Trophoblast cell (in vitro differentiated cells and primary cell): ENCODE results near the gene PLD2.

ENCODE experiments used
- DNase-seq, 2 donors: peaks; one replicate each; pipeline ENCODE4 v3.0.0-alpha.2; 2016
- H2AFZ ChIP-seq: 2 replicates; pipeline ENCODE4 v1.6.1; 2013; ENCODE audit warnings: low read length, moderate library complexity, mild to moderate bottlenecking; ENCODE audit not compliant: insufficient read depth, poor library complexity
- H2AK5ac ChIP-seq: 2 replicates; pipeline ENCODE4 v1.6.1; 2013; ENCODE audit warnings: mild to moderate bottlenecking, low read length
- H2BK120ac ChIP-seq: 2 replicates; pipeline ENCODE4 v1.6.1; 2013; ENCODE audit warnings: low read length, mild to moderate bottlenecking, moderate library complexity; ENCODE audit not compliant: insufficient read depth, poor library complexity
- H2BK12ac ChIP-seq: 2 replicates; pipeline ENCODE4 v1.6.1; 2013; ENCODE audit warnings: mild to moderate bottlenecking, low read length, moderate library complexity
- H2BK5ac ChIP-seq: 2 replicates; pipeline ENCODE4 v1.6.1; 2013; ENCODE audit warnings: low read length, low read depth, moderate library complexity, mild to moderate bottlenecking; ENCODE audit not compliant: poor library complexity
- H3K14ac ChIP-seq: 2 replicates; pipeline ENCODE4 v1.6.1; 2013; ENCODE audit warnings: mild to moderate bottlenecking, low read length
- H3K18ac ChIP-seq: 2 replicates; pipeline ENCODE4 v1.6.1; 2013; ENCODE audit warnings: mild to moderate bottlenecking, low read length
- H3K23ac ChIP-seq: 2 replicates; pipeline ENCODE4 v1.6.1; 2013; ENCODE audit warnings: low read length
- H3K27ac ChIP-seq: 2 replicates; pipeline ENCODE4 v1.5.1; 2013; ENCODE audit warnings: low read depth, mild to moderate bottlenecking, inconsistent platforms, low read length, moderate library complexity
- H3K27me3 ChIP-seq: 2 replicates; pipeline ENCODE4 v1.6.1; 2013; ENCODE audit warnings: inconsistent platforms, mild to moderate bottlenecking, low read length, moderate library complexity; ENCODE audit not compliant: insufficient read depth
- H3K36me3 ChIP-seq, 2 experiments: 1 replicate in 1 of 2; 2 replicates in 1 of 2; pipeline ENCODE4 v1.6.1; 2013; ENCODE audit warnings: low read length in 2 of 2, mild to moderate bottlenecking in 2 of 2, moderate library complexity in 1 of 2; ENCODE audit not compliant: insufficient read depth in 2 of 2, control insufficient read depth in 1 of 2
- H3K4ac ChIP-seq: 2 replicates; pipeline ENCODE4 v1.6.1; 2013; ENCODE audit warnings: low read depth, mild to moderate bottlenecking, low read length, moderate library complexity
- H3K4me1 ChIP-seq, 2 experiments: 1 replicate in 1 of 2; 2 replicates in 1 of 2; pipeline ENCODE4 v1.6.1; 2013; ENCODE audit warnings: low read length in 2 of 2, mild to moderate bottlenecking in 2 of 2, moderate library complexity in 1 of 2; ENCODE audit not compliant: insufficient read depth in 2 of 2, control insufficient read depth in 1 of 2
- H3K4me2 ChIP-seq: 2 replicates; pipeline ENCODE4 v1.6.1; 2013; ENCODE audit warnings: inconsistent platforms, mild to moderate bottlenecking, low read length, moderate library complexity
- H3K4me3 ChIP-seq: 2 replicates; pipeline ENCODE4 v1.5.1; 2013; ENCODE audit warnings: mild to moderate bottlenecking, low read depth, low read length, inconsistent platforms
- H3K79me1 ChIP-seq: one replicate; pipeline ENCODE4 v1.6.1; 2013; ENCODE audit warnings: low read length
- H3K79me2 ChIP-seq: 2 replicates; pipeline ENCODE4 v1.6.1; 2013; ENCODE audit warnings: low read length, mild to moderate bottlenecking; ENCODE audit not compliant: control insufficient read depth, insufficient read depth, poor library complexity
- H3K9ac ChIP-seq: 2 replicates; pipeline ENCODE4 v1.6.1; 2013; ENCODE audit warnings: mild to moderate bottlenecking, low read length
- H3K9me3 ChIP-seq: 2 replicates; pipeline ENCODE4 v1.6.1; 2013; ENCODE audit warnings: low read depth, mild to moderate bottlenecking, control low read depth, inconsistent platforms, low read length; ENCODE audit not compliant: insufficient read depth
- H4K12ac ChIP-seq: 2 replicates; pipeline ENCODE4 v1.6.1; 2013; ENCODE audit warnings: low read depth, mild to moderate bottlenecking, low read length, moderate library complexity
- H4K8ac ChIP-seq: 2 replicates; pipeline ENCODE4 v1.6.1; 2013; ENCODE audit warnings: low read depth, mild to moderate bottlenecking, low read length, moderate library complexity
- H4K91ac ChIP-seq: one replicate; pipeline ENCODE4 v1.6.1; 2013; ENCODE audit warnings: low read depth, mild to moderate bottlenecking, low read length, moderate library complexity
- WGBS: extraction: QIAGEN DNeasy Blood & Tissue Kit; methylation state at CpG from one replicate; pipeline ENCODE4 v1.1.7; 2013; ENCODE audit warnings: missing lambda C conversion rate; ENCODE audit not compliant: insufficient read length, insufficient coverage; ENCODE audit errors: extremely low coverage; 5-methylcytosine and 5-hydroxymethylcytosine counted together

PLD2 gene

GRCh38 chr17:4785311-4786105 lies 21.4 kb upstream of the PLD2 start:
- DNase-seq: no peak
- Histone ChIP-seq H2AFZ (no peak overlapping the region), H3K79me2 (peaks cover 11% of the 10 kb centered on the region), H3K79me1 (peaks cover 15% of the 10 kb centered on the region), H2BK5ac (no peak overlapping the region), H3K27ac (no peak overlapping the region), H4K12ac (no peak overlapping the region), H3K4me3 (no peak overlapping the region), H3K36me3 (no peaks in the 10 kb centered on the region), H4K8ac (no peak overlapping the region), H3K9ac (no peak overlapping the region), H4K91ac (no peak overlapping the region), H3K9me3 (peaks cover 5% of the 10 kb centered on the region), H3K14ac (no peak overlapping the region), H2BK12ac (no peak overlapping the region), H3K27me3 (no peaks in the 10 kb centered on the region), H2AK5ac (no peak overlapping the region), H3K4me2 (no peak overlapping the region), H3K23ac (no peak overlapping the region), H3K18ac (no peak overlapping the region), H3K4ac (no peak overlapping the region), H2BK120ac (no peak overlapping the region), H3K4me1 (peaks cover 5 to 8% of the 10 kb centered on the region in 2 experiments)
- no CpG with 5 or more reads among the region's 61 CpGs for WGBS

GRCh38 chr17:4786106-4786511 lies 20.8 kb upstream of the PLD2 start, which contains the start of gene VMO1:
TSS of gene VMO1 (minus strand) at chr17:4786364. CDS start at chr17:4786352, 12 bp downstream.
- Histone ChIP-seq H3K9ac (no peak within 1 kb of the TSS), H4K91ac (no peak within 1 kb of the TSS), H3K79me1 (peaks cover 16% of the 10 kb centered on the region), H2BK5ac (no peak within 1 kb of the TSS), H3K36me3 (no peaks in the 10 kb centered on the region), H3K27ac (no peak within 1 kb of the TSS), H3K4me2 (no peak within 1 kb of the TSS), H3K23ac (no peak within 1 kb of the TSS), H3K4ac (no peak within 1 kb of the TSS), H3K4me1 (peaks cover 6 to 8% of the 10 kb centered on the region in 2 experiments), H4K12ac (no peak within 1 kb of the TSS), H2AFZ (no peak within 1 kb of the TSS), H3K9me3 (peaks cover 5% of the 10 kb centered on the region), H3K18ac (no peak within 1 kb of the TSS), H4K8ac (no peak within 1 kb of the TSS), H2AK5ac (no peak within 1 kb of the TSS), H3K4me3 (no peak within 1 kb of the TSS), H3K79me2 (peaks cover 11% of the 10 kb centered on the region), H3K27me3 (no peaks in the 10 kb centered on the region), H3K14ac (no peak within 1 kb of the TSS), H2BK120ac (no peak within 1 kb of the TSS), H2BK12ac (no peak within 1 kb of the TSS)
- WGBS: no CpG with 5 or more reads among the region's 24 CpGs
- no peak for DNase-seq

- H3K14ac ChIP-seq: no peak overlapping the region
- peaks cover 16% of the 10 kb centered on the region for H3K79me1 ChIP-seq
- H2AK5ac ChIP-seq: no peak overlapping the region
- no peak for DNase-seq
- peaks cover 6 to 8% of the 10 kb centered on the region in 2 experiments for H3K4me1 ChIP-seq
- H3K27me3 ChIP-seq: no peaks in the 10 kb centered on the region
- peaks cover 5% of the 10 kb centered on the region for H3K9me3 ChIP-seq
- H2BK120ac ChIP-seq: no peak overlapping the region
- no peak overlapping the region for H4K12ac ChIP-seq
- H4K91ac ChIP-seq: no peak overlapping the region
- H4K8ac ChIP-seq: no peak overlapping the region
- no peak overlapping the region for H3K9ac ChIP-seq
- H2BK12ac ChIP-seq: no peak overlapping the region
- no peaks in the 10 kb centered on the region for H3K36me3 ChIP-seq
- peaks cover 11% of the 10 kb centered on the region for H3K79me2 ChIP-seq
- H3K4me3 ChIP-seq: no peak overlapping the region
- H3K23ac ChIP-seq: no peak overlapping the region
- no peak overlapping the region for H3K4me2 ChIP-seq
- H2AFZ ChIP-seq: no peak overlapping the region
- H3K27ac ChIP-seq: no peak overlapping the region
- no peak overlapping the region for H3K4ac ChIP-seq
- no peak overlapping the region for H3K18ac ChIP-seq
- WGBS: no CpG with 5 or more reads among the region's 6 CpGs
- no peak overlapping the region for H2BK5ac ChIP-seq
Observed at GRCh38 chr17:4786516-4786915, 20.4 kb upstream of the PLD2 start.

- DNase-seq: no peak
- Histone ChIP-seq H3K27me3 (no peaks in the 10 kb centered on the region), H3K4me1 (peaks cover 6 to 8% of the 10 kb centered on the region in 2 experiments), H2BK5ac (no peak overlapping the region), H3K18ac (no peak overlapping the region), H4K91ac (no peak overlapping the region), H4K8ac (no peak overlapping the region), H3K4ac (no peak overlapping the region), H3K9ac (no peak overlapping the region), H3K36me3 (no peaks in the 10 kb centered on the region), H2BK12ac (no peak overlapping the region), H3K4me2 (peak overlapping the region; percentile 97), H4K12ac (peak overlapping the region; percentile 13), H2AFZ (no peak overlapping the region), H3K23ac (no peak overlapping the region), H3K9me3 (peaks cover 1% of the 10 kb centered on the region), H3K79me1 (peaks cover 16% of the 10 kb centered on the region), H3K79me2 (peaks cover 11% of the 10 kb centered on the region), H3K4me3 (no peak overlapping the region), H2AK5ac (no peak overlapping the region), H3K14ac (no peak overlapping the region), H3K27ac (no peak overlapping the region), H2BK120ac (no peak overlapping the region)
- no CpG with 5 or more reads among the region's 14 CpGs for WGBS
Observed at GRCh38 chr17:4788159-4788806, 18.7 kb upstream of the PLD2 start.
